ENCODE measurements around the gene GPR39. TPM values are rescaled to one million over a fixed set of nuclear protein-coding genes. Genes with fewer than 3 reads are reported as not detected.

Gene GPR39
- total RNA-seq, result 1 to 10 TPM in 1 of 4 donors, under 1 TPM in 2, not detected in 1; 0.21 to 1.8 (median 0.22) TPM

GRCh38 chr2:132416723-132417395 lies at the start of gene GPR39:
GPR39 (plus strand) TSS chr2:132416805.
- Histone ChIP-seq H3K4me3 (peak within 1 kb of the TSS; percentile 23 to 64 (median 48)), H3K27me3 (peaks cover 0 to 4% of the 10 kb centered on the region in 2 donors), H3K9me3 (no peaks in the 10 kb centered on the region), H3K4me1 (peaks cover 0 to 15% (median 6%) of the 10 kb centered on the region in 4 donors), H3K36me3 (no peaks in the 10 kb centered on the region), H3K27ac (peak within 1 kb of the TSS in 2 of 4 donors; percentile 41 to 60)
- TF ChIP-seq CTCF (IDR thresholded peaks at IDR 0.05) (no peak), EP300 (IDR thresholded peaks at IDR 0.05) (no peak), POLR2A (IDR thresholded peaks at IDR 0.05) (no peak)
- WGBS, 2 donors, result 54 to 56% methylated on average over 22 of the region's 23 CpGs
- no peak for DNase-seq (ENCODE audit: low spot score in 2 of 2)

- Histone ChIP-seq H3K4me3 (no peak overlapping the region), H3K9me3 (peaks cover 0 to 31% (median 0%) of the 10 kb centered on the region in 4 donors), H3K27ac (no peak overlapping the region), H3K36me3 (no peaks in the 10 kb centered on the region), H3K4me1 (no peaks in the 10 kb centered on the region), H3K27me3 (no peaks in the 10 kb centered on the region)
- DNase-seq (ENCODE audit: low spot score in 2 of 2), result no peak
- TF ChIP-seq POLR2A (IDR thresholded peaks at IDR 0.05), result no peak
- no peak for TF ChIP-seq EP300 (IDR thresholded peaks at IDR 0.05)
- TF ChIP-seq CTCF (IDR thresholded peaks at IDR 0.05), result no peak
- WGBS, 2 donors, result 34 to 38% methylated on average over 2 of the region's 2 CpGs
These were observed 48.4 kb upstream of the GPR39 start for GRCh38 chr2:132368191-132368590.

- Histone ChIP-seq H3K4me1 (no peaks in the 10 kb centered on the region), H3K27me3 (no peaks in the 10 kb centered on the region), H3K27ac (no peak overlapping the region), H3K36me3 (no peaks in the 10 kb centered on the region), H3K4me3 (no peak overlapping the region), H3K9me3 (no peaks in the 10 kb centered on the region)
- 89 to 92% methylated on average over 3 of the region's 3 CpGs for WGBS, 2 donors
- DNase-seq (ENCODE audit: low spot score in 2 of 2), result no peak
- TF ChIP-seq EP300 (IDR thresholded peaks at IDR 0.05), result no peak
These were observed 44.3 kb upstream of the GPR39 start for GRCh38 chr2:132372276-132372675.

- H3K27ac ChIP-seq, result no peak overlapping the region
- DNase-seq (ENCODE audit: low spot score in 2 of 2), result no peak
- no peak overlapping the region for H3K4me3 ChIP-seq
- no peaks in the 10 kb centered on the region for H3K27me3 ChIP-seq
- no peak for TF ChIP-seq POLR2A (IDR thresholded peaks at IDR 0.05)
- TF ChIP-seq CTCF (IDR thresholded peaks at IDR 0.05), result no peak
- no peak for TF ChIP-seq EP300 (IDR thresholded peaks at IDR 0.05)
- no peaks in the 10 kb centered on the region for H3K9me3 ChIP-seq
- WGBS, 2 donors, result 56 to 66% methylated on average over 5 of the region's 5 CpGs
- no peaks in the 10 kb centered on the region for H3K4me1 ChIP-seq
- no peaks in the 10 kb centered on the region for H3K36me3 ChIP-seq
These were observed 43.0 kb upstream of the GPR39 start for GRCh38 chr2:132373391-132374135.

GRCh38 chr2:132374151-132374550 lies 42.5 kb upstream of the GPR39 start:
- H3K9me3 ChIP-seq, result no peaks in the 10 kb centered on the region
- TF ChIP-seq EP300 (IDR thresholded peaks at IDR 0.05) (no peak), POLR2A (IDR thresholded peaks at IDR 0.05) (no peak), CTCF (IDR thresholded peaks at IDR 0.05) (no peak)
- H3K4me1 ChIP-seq, result no peaks in the 10 kb centered on the region
- no peaks in the 10 kb centered on the region for H3K36me3 ChIP-seq
- no peak overlapping the region for H3K4me3 ChIP-seq
- no peak for DNase-seq (ENCODE audit: low spot score in 2 of 2)
- H3K27me3 ChIP-seq, result no peaks in the 10 kb centered on the region
- no peak overlapping the region for H3K27ac ChIP-seq

Data from tibial nerve (tissue), 4 donors.